ENCODE data around the gene DOK6.
"Not testable (repeated sequence)": the region's sequence is repeated elsewhere in the genome, so short reads cannot be mapped to it uniquely, and the experiment has no call there.

DOK6 gene

DNA sequence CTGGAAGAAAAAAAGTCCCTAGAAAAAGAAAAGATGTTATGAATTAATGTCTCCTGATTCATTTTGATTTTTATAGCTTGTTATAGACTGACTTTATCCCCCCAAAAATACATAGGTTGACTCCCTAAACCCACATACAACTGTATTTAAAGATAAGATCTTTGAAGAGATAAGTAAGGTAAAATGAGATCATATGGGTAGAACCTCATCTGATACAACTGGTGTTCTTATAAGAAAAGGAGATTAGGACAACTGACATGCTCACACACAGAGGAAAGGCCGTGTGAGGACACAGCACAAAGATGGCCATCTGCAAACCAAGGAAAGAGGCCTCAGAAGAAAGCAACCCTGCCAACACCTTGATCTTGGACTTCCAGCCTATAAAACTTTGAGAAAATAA is 429.5 kb downstream of the DOK6 start:
- peak in 1 of 5 experiments; percentile 33 for DNase-seq

DNA sequence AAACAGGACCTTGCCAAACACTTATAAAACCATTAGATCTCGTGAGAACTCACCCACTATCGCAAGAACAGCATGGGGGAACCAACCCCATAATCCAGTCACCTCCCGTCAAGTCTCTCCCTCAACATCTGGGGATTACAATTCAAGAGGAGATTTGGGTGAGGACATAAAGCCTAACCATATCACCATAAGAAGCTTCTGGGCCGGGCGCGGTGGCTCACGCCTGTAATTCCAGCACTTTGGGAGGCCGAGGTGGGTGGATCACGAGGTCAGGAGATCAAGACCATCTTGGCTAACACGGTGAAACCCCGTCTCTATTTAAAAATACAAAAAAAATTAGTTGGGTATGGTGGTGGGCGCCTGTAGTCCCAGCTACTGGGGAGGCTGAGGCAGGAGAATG is 434.3 kb downstream of the DOK6 start:
- DNase-seq = not testable (repeated sequence)

DNA sequence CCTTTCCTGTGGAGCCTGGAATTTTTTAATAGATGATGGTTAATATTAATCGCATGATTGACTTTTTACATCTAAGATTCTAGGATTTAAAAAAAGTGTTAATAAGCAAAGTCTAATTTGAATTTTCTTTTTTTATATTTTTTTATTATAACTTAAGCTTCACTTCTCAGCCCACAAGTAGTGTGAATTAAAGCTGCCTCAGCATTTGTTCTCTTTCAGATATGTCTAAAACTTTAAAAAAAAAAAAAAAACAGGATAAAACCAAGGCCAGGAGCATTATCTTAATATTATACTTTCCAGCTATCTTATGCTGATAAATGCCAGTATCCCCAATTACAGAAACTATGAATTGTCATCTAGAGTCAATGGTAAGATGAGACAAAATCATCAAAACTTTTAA is 437.3 kb downstream of the DOK6 start:
- DNase-seq = no peak

DNA sequence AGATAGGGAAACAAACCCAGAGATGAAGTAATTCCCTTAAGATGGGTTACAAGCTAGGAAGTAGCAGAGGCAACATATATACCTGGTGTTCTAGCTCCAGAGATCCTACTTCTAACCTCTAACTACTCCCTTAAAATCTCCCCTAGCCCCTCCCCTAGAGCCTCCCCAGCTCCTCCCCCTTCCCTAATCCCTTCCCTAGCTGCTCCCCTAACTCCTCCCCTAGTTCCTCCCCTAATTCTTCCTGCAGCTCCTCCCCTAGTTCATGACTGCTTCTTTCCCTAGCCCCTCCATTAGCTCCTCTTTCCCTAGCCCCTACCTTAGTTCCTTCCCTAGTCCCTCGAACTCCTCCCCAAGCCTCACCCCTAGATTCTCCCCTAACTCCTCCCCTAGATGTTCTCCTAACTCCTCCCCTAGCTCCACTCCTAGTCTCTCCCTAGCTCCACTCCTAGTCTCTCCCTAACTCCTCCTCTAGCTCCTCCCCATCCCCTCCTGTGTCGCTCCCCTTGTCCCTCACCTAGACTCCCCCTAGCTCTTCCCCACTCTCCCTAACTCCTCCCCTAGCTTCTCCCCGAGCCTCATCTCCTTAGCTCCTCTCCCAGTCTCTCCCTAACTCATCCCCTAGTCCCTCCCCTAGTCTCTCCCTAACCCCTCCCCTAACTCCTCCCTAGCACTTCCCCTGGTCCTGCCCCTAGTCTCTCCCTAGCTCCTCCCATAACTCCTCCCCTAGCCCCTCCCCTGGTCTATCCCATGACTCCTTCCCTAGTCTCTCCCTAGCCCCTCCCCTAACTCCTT is 438.1 kb downstream of the DOK6 start:
- DNase-seq = peak in 1 of 5 experiments; percentile 8

DNA sequence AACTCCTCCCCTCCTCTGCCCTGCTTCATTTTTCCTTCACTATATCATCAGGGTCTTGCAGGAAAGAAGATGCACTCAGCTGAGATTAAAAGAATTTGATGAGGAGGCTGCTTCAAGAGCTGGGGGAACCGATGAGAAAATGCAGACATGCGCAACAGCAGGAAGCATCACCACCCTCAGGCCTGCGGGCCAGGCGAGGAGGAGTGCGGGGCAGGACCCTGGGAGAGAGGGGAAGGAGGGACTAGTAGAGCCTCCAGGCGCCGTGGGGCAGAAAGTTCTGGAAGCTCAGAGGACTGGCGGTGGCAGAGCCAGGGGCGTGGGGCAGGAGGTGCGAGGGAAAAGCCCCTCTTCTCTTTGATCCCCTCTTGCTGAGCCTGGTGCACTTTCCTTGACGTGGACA is 438.8 kb downstream of the DOK6 start:
- DNase-seq = no peak

DNA sequence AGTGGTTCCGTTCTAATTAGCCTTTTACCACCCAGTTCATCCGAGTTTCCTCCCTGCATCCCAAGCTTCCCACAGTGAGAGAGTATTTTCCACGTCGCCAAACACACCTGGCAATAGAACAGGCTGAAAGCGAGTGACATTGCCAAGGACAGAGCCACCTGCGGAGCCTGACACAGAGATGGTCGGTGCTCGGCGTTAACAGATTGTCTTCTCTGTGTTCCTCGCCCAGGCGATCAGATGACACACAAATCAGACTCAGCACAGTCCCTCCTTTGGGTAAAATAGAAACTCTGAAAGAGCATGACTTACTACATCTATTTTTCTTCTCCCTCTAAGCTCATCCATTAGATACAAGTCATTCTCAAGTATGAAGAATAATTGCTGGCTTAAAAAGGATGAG is 439.3 kb downstream of the DOK6 start:
- no peak for DNase-seq

DNA sequence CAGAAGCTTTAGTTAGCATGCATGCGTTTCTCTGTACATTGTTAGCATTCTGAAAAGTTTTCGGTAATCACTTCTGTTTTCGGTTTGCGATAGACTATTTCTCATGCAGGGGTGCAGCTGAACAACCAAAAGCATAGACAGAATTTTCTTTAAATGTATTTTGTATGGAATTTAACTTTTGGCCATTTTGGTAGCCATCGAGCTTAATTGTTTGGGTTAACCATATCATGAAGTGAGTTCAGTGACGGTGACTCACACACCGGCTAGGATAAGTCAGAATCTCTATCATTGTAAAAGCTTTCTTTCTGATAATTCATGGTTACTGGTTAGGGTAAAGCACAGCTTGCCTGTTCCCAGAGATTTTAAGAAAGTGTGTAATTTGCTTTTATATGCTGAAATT is 439.8 kb downstream of the DOK6 start:
- no peak for DNase-seq

DNA sequence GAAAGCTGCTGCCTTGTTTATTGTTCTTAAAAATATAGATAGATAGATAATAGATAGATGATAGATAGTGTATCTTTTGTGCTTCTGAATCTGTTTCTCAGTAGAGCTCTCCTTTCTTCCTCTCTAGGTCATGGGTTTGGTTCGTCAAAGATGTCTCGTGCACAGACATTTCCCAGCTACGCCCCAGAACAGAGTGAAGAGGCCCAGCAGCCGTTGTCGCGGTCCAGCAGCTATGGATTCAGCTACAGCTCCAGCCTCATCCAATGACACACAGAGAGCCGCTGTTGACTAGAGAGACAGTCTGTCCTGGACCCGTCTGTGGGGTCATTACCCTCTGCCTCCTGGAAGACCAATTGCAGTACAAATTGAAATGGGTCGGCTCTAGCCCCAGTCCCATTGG is 440.4 kb downstream of the DOK6 start:
- no peak for DNase-seq

DNA sequence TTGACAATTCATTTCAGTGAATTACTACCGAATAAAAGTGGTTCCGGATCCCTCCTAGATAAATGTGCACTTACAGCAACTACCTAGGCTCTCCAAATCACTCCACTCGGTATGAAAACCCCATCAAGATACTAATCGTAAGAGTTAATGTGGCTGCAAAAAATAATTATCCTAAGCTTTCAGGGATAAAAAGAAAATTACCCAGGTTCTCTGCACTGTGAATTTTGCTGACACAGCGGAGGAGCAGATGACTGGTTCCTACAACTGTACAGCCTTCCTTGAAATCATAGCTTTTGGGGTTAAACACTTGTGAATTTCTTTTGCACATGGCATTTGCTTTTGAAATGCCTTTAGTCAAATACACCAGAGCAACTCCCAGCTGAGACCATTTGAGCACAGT is 442.3 kb downstream of the DOK6 start:
- no peak for DNase-seq

DNA sequence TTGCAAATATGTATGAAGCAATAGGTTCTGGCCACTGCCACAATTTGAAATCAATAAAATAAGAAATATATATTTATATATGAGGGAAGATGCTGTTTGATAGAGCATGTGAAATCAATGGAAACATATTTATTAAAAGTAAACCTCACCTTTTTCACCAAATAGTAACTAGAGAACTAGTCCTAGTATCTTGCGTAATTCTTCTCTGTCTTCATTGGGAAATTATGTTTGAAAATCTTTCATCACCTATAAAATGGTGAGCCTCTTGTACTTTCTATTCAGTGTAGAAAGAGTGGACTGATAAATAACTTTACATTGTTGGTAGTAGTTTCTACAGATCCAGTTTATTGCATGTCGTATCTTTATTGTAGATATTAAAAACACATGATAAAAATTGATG is 444.0 kb downstream of the DOK6 start:
- DNase-seq = no peak

DNA sequence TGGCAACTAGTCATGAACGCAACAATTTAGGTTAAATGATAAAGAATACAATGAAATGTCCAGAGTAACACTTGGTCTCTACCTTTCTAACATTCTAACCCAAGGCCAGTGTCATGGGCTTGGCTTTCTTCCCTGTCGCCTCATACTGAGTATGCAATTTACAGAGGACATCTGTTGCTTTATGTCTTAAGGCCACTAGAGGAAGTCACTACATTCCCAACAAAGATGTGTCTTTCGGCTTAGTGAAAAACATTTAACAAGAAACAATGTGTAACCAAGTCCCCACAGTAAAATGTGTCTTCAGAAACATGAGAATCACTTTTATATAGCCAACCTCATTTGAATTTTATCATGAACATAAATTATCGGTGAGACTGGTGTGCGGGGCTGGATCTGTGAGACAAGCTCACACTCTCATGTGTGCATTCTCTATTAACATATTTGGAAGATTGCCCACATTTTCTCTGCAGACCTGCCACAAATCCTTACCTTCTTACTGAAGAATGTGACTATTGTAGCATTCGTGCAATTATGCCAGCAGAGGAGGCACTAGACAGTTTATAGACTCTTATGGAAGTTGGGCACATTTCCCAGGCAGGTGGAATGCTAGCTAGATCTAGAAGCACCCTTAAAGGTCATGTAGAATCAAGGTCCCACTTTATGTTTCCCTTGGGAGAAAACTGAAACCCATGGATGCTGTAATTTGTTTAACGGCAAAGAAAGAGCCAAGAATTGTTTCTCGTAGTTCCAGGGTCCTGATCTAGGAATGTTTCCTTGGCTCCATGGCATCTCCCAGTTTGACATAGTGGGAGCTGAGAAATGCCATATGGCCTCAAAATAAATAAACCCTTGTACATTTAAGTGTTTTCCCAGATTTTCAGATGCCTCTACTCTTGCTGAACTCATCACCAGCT is 445.2 kb downstream of the DOK6 start:
- peak in 1 of 5 experiments; percentile 34 for DNase-seq

DNA sequence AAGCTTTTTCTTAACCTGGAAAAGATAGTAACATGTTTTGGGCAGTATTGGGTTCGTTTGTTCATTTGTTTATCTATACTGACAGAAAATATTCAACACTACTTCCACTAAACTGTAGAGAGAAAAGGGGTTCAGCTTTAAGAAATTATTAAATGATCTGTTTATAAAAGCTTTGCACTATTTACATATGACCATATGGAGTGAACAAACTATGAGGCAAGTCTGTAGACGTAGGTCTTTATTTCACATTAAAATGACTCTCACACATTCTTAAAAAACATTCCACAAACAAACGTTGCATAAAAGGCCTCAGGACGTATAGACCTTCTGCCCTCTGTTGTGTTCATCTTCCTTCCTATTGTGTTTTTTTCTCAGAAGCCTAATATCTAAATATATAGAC is 452.4 kb downstream of the DOK6 start:
- no peak for DNase-seq

DNA sequence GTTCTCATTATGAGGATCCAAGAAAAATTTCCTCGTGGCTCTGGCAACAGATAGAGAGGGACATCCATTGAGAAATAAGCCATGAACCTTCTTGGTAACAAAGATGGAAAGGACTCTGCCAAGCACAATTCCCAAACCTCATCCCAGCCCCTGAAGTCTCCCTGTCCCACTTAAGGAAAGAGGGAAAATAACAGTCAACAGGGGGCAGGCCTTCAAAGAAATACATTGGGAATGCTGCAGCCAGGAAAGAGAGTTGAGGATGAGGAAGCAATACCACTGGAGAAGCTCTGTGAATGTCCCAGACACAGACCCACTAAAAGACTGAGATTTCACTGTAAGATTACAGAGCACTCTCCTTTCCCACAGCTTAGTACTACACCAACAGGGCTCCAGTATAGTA is 453.8 kb downstream of the DOK6 start:
- DNase-seq = no peak

DNA sequence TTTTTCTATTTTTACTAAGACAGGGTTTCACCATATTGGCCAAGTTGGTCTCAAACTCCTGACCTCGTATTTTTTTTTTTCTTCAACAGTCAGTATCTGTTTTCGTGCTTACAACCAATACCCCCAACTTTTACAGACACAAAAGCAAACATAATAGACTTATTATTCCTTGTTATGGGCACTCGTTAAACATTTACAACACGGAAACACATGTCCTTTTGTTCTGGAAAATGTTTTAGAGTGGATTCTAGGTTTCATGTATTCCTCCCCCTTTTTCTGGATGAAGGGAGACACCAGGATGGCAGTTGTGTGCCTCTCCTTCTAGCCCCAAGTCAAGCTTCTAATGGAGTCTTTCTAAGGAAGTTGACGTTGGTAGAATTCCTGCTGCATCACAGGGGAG is 458.2 kb downstream of the DOK6 start:
- DNase-seq = no peak

DNA sequence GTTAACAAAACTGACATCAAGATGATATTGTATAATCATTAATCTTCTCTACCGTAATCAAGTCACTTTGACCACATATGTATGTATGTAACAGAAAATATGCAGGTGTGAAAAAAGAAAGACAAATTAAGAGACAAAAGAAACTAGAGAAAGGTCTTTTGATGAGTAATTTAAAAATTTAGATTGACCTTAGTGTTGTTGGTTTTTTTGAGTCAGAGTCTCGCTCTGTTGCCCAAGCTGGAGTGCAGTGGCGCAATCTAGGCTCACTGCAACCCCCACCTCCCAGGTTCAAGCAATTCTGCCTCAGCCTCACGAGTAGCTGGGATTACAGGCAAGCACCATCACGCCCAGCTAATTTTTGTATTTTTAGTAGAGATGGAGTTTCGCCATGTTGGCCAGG is 464.1 kb downstream of the DOK6 start:
- DNase-seq = not testable (repeated sequence)

DNA sequence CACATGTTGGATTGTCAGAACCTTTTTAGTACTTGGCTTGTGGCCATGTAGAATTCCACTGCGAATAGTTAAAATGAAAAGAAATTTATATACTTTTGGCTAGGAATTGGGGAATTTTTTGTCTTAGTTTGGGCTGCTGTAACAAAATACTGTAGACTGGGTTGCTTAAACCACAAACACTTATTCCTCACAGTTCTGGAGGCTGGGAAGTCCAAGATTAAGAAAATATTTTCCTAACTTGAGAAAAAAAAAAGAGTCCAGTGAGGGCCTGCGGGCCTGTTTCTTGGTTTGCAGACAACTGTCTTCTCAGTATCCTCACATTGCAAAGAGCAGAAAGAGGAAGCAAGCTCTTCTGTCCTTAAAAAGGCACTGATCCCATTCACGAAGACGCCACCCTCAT is 465.1 kb downstream of the DOK6 start:
- no peak for DNase-seq

DNA sequence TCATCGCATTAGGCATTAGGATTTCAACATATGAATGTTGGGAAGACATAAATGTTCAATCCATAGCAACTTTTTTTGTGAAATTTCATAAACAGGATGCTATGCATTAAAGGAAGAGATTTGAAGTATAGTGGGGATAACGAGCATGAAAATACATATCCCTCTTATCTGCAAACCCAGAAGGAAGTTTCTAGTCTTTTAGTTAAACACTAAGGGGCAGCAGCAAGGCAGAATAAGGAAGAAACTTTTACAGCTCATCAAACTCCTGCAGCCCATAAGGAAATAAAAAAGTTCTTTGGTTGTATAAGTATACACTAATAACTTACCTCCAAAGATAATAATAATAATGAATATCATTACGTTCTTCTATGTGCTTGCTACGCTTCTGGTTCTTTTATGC is 465.5 kb downstream of the DOK6 start:
- no peak for DNase-seq

DNA sequence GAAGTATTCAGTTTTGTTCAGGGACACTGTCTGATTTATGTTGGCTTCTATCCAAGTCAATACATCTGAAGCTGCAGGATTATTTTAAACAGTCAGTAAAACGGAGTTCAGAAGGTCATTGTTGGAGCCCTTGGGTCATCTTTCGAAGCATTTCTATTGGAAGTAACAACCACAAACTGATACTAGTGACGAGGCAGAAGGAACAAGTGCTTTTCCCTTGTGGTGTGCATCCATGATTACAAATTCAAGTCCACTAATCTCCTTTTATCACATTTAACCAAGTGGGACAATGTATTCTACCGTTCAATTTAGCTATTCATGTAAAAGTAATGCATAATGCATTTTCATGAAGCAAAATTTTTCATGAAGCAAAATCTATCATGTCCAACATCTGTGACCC is 470.0 kb downstream of the DOK6 start:
- DNase-seq = no peak

DNA sequence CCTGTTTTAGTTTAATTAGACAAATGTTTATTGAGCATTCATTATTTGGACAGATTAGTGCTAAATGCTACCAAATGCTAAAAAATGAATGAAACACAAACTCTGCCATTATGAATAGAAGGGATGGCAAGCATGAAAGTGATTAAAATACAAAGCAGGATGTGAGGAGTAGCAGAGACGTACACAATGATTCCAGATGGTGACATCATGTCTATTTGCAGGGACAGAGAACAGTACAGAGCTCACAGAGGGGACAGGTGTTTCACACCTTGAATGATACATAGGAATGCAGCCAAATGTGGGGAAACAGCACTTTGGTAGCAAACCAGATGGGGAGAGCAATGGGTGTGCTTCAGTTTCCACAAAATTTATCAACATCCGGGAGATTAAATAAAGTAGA is 470.7 kb downstream of the DOK6 start:
- DNase-seq = no peak

DNA sequence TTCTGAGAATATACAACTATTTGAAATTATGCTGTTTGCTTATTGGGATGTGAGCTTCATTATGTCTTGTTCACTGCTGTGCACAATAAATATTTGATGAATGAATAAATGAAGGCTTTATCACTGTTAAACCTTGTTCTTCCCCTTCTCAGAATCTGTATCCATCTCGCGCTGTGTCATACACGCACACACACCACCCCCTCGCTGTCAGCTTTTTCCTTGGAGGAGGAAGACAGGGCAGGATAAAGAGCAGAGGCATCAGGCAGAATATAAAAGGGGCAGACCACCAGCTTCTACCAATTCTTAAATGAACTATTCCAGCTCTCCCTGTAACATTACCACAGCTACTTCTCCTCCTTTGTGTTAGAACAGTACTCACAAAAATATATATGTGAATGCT is 472.0 kb downstream of the DOK6 start:
- no peak for DNase-seq

DNA sequence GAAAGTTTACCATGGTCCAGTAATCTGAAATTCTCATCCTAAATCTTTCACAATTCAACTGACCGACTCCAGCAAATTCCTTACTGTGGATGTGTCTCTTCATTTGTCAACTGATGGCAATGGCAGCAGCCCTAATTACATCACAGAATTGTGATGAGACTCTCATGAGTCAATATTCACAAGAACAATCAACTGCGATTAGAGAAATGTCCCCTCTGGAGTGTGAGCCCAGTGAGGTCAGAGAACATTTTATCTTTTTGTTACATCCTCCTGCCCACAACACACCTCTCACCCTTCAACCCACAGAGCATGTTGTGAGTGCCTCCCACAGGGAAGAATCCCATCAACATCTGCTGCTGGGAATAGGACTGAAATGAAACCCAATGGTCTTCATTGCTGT is 473.4 kb downstream of the DOK6 start:
- no peak for DNase-seq

DNA sequence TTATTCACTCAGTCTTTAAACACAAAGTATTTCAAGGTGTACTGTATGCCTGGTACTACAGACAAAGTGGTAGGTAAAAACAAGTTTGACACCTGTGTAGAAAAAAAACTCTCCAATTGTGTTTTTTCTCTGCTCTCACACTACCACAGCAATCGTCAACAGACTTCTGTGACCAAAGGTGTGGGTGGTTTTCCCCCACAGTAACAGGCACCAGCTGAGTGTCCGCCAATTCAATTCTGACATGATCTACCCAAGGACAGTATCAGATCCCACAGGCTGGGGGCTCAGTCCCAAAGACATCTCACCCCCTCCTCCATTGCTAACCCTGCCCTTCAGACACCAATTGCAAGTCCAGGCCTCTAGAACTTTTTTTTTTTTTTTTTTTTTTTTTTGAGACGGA is 475.8 kb downstream of the DOK6 start:
- no peak for DNase-seq

DNA sequence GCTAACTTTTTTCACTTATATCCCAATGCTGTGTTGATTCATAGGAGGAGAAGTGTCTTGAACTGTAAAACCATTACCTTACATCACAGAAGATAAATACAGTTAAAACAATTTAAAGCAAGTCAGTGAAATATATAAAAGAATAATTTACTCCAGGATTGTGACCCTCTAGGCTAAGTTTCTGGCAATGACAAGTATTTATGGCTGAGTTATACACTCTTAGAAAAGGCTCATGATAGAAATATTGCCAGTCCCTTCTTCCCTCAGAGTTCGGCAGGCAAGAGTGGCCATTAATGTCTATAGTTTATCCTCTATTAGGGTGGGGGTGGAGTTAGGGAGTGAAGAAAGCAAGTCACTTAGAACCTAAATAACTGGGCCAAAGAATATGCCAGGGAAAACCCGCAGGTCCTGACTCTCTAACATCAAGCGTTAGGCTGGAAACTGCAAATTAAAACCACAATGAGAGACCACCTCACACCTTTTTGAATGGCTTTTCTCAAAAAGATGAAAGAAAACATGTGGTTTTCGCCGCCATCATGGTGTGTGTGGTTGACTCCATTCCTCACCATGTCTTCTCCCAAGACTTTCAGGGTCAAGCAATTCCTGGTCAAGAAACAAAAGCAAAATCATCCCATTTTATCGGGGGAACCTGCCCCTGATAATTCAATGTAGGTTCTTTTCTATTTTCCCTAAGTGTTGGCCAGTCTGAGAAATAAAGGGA is 477.7 kb downstream of the DOK6 start:
- DNase-seq = no peak
